ENCODE data around the gene KHNYN. TPM values are rescaled to one million over a fixed set of nuclear protein-coding genes. Genes with fewer than 3 reads are reported as not detected.
A peak's percentile ranks its signal among the peaks of the same experiment; 100 is the strongest.

Gene KHNYN
- total RNA-seq, 2 donors from 2014 or later: 118 to 128 TPM

DNA sequence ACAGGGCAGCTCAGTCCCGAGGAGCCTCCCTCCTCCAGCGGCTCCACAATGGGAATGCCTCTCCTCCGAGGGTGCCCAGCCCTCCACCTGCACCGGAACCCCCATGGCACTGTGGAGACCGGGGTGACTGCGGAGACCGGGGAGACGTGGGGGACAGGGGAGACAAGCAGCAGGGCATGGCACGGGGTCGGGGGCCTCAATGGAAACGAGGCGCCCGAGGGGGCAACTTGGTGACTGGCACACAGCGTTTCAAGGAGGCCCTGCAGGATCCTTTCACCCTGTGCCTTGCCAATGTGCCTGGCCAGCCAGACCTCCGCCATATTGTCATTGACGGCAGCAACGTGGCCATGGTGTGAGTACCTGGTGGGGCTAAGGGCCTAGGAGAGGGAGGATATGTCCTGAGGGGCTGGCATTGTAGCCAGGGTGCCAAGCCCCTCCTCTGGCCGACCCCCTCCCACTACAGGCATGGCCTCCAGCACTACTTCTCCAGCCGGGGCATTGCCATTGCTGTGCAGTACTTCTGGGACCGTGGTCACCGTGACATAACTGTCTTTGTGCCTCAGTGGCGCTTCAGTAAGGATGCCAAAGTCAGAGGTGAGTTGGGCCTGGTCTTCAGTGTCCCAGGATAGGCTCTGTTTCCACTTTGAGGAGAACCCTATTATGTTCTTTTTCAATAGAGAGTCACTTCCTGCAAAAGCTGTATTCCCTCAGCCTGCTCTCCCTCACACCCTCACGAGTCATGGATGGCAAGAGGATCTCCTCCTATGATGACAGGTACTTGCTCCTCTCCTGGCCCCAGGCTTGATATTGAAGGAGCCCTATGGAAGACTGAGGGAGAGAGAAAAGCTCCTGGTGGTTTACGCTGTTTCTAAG, 2.7 kb downstream of the KHNYN start:
- no peak for ATAC-seq
- DNase-seq: no peak
- Mint-ChIP-seq H3K4me3 (peak overlapping the region; percentile 55), H3K27me3 (no peaks in the 10 kb centered on the region), H3K36me3 (ENCODE audit: low read depth) (peaks cover 3% of the 10 kb centered on the region), H3K27ac (peak overlapping the region; percentile 96), H3K4me1 (peaks cover 41% of the 10 kb centered on the region)
- H3K9me3 ChIP-seq (ENCODE audit: control insufficient read depth, low read length, poor library complexity, severe bottlenecking): no peaks in the 10 kb centered on the region

DNA sequence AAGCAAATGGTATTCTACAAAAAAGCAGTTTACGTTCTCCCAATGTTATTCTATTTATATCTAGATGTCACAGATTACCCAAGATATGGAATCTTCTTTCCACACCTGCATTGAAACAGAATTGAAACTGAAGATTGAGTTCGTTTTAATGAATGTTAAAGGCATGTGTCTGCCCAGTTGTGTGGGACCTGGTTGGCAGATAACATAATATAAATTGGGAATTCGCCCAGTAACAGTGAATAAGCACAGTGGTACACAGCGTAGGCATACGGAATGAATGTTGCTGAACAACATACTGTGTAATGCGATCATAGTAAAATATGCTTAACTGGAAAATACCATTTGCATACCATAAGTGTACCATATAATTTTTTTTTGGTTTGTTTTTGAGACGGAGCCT, 4.3 kb downstream of the KHNYN start:
- no peaks in the 10 kb centered on the region for H3K9me3 ChIP-seq (ENCODE audit: control insufficient read depth, low read length, poor library complexity, severe bottlenecking)
- no peaks in the 10 kb centered on the region for H3K27me3 Mint-ChIP-seq
- peaks cover 3% of the 10 kb centered on the region for H3K36me3 Mint-ChIP-seq (ENCODE audit: low read depth)
- DNase-seq: no peak
- no peak overlapping the region for H3K4me3 Mint-ChIP-seq
- no peak overlapping the region for H3K27ac Mint-ChIP-seq
- no peak for ATAC-seq
- H3K4me1 Mint-ChIP-seq: peaks cover 40% of the 10 kb centered on the region

DNA sequence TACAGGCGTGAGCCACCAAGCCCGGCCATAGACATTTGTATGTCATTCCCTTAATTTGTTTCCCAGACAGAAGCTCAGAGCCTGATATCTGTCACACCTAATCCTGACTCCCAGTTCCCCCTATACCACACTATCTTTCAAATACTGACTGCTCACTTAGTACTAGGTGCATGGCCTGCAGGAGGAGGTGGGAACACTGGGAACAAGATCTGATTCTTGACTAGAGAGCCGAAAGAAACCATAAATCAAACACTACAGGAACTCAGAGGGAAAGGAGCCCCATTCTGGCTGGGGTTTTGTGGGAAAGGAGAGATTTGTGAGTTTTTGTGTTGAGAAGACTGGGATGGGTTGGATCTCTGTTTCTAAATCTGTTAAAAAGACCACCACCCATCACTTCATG, 4.9 kb downstream of the KHNYN start:
- DNase-seq (no peak), ATAC-seq (no peak)
- no peaks in the 10 kb centered on the region for H3K9me3 ChIP-seq (ENCODE audit: control insufficient read depth, low read length, poor library complexity, severe bottlenecking)
- Mint-ChIP-seq H3K4me1 (peaks cover 34% of the 10 kb centered on the region), H3K4me3 (no peak overlapping the region), H3K27me3 (no peaks in the 10 kb centered on the region), H3K27ac (peak overlapping the region; percentile 90), H3K36me3 (ENCODE audit: low read depth) (peaks cover 3% of the 10 kb centered on the region)

DNA sequence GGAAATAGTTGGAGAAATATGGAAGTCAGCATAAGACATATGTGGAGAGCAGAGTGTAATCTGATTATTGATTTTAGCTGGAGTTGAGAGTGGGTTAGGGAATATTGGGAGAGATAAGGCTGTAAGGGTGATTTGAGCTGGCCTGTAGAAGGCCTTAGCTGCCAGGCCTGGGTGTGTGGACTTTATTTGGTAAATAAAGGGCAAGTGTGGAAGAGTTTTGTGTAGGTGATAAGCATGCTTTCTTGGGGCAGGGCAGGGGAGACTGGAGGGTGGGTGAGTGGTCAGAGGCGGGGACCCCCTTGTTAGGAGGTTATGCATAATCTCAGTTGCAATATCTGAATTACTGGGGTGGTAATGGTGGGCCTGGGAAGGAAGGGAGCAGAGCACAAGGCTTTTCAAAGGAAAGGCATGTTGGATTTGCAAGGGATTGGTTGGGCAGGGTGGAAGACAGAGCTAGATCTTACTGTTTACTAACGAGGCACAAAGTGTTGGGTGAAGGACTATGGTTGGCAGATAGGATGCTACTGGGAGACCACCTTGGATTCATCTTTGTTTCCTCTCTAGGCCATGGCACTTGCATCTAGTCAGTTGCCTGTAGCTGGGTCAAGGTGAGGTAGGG, 5.5 kb downstream of the KHNYN start:
- peaks cover 34% of the 10 kb centered on the region for H3K4me1 Mint-ChIP-seq
- no peak for DNase-seq
- H3K36me3 Mint-ChIP-seq (ENCODE audit: low read depth): peaks cover 3% of the 10 kb centered on the region
- no peaks in the 10 kb centered on the region for H3K27me3 Mint-ChIP-seq
- ATAC-seq: no peak
- H3K27ac Mint-ChIP-seq: peak overlapping the region; percentile 90
- peak overlapping the region; percentile 75 for H3K4me3 Mint-ChIP-seq
- no peaks in the 10 kb centered on the region for H3K9me3 ChIP-seq (ENCODE audit: control insufficient read depth, low read length, poor library complexity, severe bottlenecking)

DNA sequence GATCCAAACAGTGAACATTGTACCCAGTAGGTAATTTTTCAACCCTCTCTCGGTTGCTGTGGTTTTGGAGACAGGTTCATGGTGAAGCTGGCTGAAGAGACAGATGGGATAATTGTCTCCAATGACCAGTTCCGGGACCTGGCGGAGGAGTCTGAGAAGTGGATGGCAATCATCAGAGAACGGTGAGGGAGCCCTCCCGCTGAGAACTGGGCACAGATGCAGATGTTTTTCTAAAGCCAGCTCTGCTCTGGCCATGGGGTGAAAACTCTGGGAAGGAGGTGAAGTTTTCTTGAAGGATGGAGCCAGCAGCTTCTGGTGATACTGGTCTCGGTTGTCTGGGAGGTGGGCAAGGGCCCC, 6.2 kb downstream of the KHNYN start:
- H3K4me3 Mint-ChIP-seq: peak overlapping the region; percentile 50
- no peak for ATAC-seq
- peaks cover 37% of the 10 kb centered on the region for H3K4me1 Mint-ChIP-seq
- no peaks in the 10 kb centered on the region for H3K27me3 Mint-ChIP-seq
- no peaks in the 10 kb centered on the region for H3K9me3 ChIP-seq (ENCODE audit: control insufficient read depth, low read length, poor library complexity, severe bottlenecking)
- H3K27ac Mint-ChIP-seq: peak overlapping the region; percentile 90
- H3K36me3 Mint-ChIP-seq (ENCODE audit: low read depth): peaks cover 3% of the 10 kb centered on the region
- no peak for DNase-seq

DNA sequence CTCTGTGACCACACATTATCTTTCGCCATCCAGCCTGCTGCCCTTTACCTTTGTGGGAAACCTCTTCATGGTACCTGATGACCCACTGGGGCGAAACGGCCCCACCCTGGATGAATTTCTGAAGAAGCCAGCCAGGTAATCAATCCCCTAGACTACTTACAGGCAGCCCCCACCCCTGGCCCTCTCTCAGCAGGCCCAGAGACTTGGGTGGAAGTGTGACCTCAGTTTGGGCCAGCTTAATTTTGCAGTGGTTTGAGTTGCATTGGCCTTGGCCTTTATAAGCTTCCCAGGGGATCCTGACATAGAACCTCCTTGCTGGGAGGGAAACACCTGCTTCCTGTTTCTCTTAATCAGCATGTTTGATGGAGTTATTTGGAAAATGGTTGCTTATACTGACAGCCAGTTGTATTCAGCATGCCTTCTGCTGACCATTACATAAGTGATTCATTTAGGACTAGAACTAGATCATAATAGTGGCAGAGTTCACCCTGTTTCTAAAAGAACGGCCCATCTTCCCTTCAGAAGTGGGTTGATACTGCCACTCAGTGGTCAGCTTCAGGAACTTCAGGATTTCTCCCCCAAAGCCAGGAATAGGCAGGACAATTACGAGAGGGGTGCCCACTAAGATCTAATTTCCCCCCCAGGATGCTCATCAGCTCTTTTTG, 6.7 kb downstream of the KHNYN start:
- DNase-seq (no peak), ATAC-seq (peak; percentile 56)
- peaks cover 3% of the 10 kb centered on the region for H3K36me3 Mint-ChIP-seq (ENCODE audit: low read depth)
- H3K4me1 Mint-ChIP-seq: peaks cover 38% of the 10 kb centered on the region
- H3K9me3 ChIP-seq (ENCODE audit: control insufficient read depth, low read length, poor library complexity, severe bottlenecking): no peaks in the 10 kb centered on the region
- H3K4me3 Mint-ChIP-seq: peak overlapping the region; percentile 45
- no peaks in the 10 kb centered on the region for H3K27me3 Mint-ChIP-seq
- H3K27ac Mint-ChIP-seq: peak overlapping the region; percentile 90

DNA sequence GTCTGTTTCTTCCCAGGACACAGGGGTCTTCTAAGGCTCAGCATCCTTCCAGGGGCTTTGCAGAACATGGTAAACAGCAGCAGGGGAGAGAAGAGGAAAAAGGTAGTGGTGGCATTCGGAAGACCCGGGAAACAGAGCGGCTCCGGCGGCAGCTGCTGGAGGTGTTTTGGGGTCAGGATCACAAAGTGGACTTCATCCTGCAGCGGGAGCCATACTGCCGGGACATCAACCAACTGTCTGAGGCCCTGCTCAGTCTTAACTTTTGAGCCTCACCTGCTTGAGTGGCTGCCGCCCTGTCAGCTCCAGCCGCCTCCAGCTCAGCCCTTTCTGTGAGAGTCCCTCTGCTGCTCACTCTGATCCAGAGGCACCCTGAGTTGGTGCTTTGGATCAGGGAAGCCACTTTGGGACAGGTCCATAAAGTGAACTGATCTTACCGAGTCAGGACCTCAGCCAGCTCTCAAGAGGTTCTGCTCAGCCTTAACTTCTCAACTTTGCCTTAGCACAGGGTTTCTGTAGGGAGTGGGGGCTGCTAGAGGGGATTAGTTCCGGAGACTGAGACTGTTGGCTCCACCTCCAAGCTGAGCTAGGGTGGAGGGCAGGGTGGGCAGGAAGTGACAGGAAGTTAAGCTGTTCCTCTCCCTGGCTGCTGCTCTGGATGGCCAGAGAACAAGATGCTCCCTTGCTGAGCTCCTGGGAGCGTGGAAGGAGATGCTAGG, 7.4 kb downstream of the KHNYN start:
- Mint-ChIP-seq H3K4me1 (peaks cover 37% of the 10 kb centered on the region), H3K27ac (peak overlapping the region; percentile 90)
- no peak for ATAC-seq

DNA sequence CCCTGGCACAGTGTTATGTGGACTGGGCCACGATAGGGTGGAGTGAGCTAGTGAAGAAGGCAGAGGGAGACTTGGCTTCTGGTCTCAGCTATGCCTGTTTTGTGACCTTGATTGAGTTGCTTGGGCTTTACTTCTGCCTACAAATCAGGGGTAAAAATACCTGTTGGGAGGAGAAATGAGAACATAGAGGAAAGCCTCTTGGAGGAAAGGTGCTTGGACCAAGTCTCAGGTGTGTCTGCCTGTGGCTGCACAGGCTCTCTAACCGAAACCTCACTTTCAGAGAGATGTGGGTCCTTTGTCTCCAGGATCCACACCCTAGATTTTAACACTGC, 7.9 kb downstream of the KHNYN start:
- H3K4me1 Mint-ChIP-seq: peaks cover 42% of the 10 kb centered on the region
- H3K36me3 Mint-ChIP-seq (ENCODE audit: low read depth): peaks cover 3% of the 10 kb centered on the region
- H3K27ac Mint-ChIP-seq: peak overlapping the region; percentile 90
- H3K9me3 ChIP-seq (ENCODE audit: control insufficient read depth, low read length, poor library complexity, severe bottlenecking): no peaks in the 10 kb centered on the region
- ATAC-seq: no peak
- peak overlapping the region; percentile 43 for H3K4me3 Mint-ChIP-seq
- H3K27me3 Mint-ChIP-seq: no peaks in the 10 kb centered on the region
- no peak for DNase-seq

More for the DNA sequence above, 7.4 kb downstream of the KHNYN start:
- no peaks in the 10 kb centered on the region for H3K36me3 Mint-ChIP-seq (ENCODE audit: low read depth)
- H3K9me3 ChIP-seq (ENCODE audit: control insufficient read depth, low read length, poor library complexity, severe bottlenecking): no peaks in the 10 kb centered on the region
- no peaks in the 10 kb centered on the region for H3K27me3 Mint-ChIP-seq
- DNase-seq: no peak
- H3K4me3 Mint-ChIP-seq: peak overlapping the region; percentile 45

DNA sequence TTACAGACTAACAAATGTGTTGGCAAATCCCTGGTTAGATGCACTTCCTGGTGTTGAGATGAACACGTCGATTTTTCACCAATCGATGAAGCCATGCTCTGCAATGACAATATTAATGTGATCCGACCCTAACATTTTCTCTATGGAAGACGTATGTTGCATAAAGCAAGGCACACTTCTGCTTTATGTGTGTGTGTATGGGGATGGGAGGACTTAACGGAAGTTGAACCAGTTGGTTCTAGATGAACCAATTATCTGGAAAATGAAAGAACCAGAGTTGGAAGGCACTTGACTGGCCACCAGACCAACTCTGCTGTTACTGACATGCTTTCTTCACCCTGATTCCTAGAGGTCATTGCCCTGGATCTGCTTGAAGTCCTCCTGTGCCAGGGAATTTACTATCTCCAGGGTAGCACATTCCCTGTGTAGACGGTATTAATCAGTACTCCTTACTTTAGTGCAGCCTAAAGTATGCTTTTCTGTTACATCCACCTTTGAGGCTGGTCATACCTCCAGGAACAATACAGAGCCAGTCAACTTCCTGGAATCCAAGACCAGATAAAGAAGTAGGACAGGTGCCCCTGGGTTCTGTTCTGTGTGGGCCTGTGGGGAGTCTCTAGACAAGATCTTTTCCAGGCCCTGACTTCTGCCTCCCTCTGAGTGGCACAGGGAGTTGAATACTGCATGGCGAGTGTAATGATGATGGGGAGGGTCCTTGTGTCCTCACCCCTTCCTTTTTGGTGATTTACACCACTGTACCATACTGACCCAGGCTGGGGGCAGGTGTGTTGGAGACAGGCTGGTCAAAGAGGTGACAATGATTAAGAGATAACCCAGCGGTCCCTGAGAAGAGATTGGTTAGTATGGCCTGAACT, 8.7 kb downstream of the KHNYN start:
- H3K36me3 Mint-ChIP-seq (ENCODE audit: low read depth): peaks cover 3% of the 10 kb centered on the region
- DNase-seq: no peak
- no peak overlapping the region for H3K4me3 Mint-ChIP-seq
- ATAC-seq: no peak
- peak overlapping the region; percentile 98 for H3K27ac Mint-ChIP-seq
- no peaks in the 10 kb centered on the region for H3K9me3 ChIP-seq (ENCODE audit: control insufficient read depth, low read length, poor library complexity, severe bottlenecking)
- no peaks in the 10 kb centered on the region for H3K27me3 Mint-ChIP-seq
- H3K4me1 Mint-ChIP-seq: peaks cover 47% of the 10 kb centered on the region

DNA sequence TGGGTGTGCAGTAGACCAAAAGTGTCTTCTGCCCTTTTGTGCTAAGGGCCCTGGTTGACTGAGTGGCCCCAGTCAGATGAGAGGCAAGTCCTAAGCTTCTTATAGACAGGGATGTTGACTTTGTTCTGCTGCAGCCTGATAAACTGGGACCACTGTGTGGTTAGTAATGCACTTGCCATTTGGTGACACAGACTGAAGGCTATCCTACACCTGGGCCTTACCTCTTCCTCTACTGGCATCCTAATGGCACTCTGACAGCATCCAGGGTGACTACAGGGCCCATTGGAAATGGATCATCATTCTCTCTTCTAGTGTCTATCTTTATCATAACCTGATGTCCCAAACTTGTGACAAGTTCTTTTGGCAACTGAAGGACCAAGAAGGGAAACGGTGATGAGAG, 9.5 kb downstream of the KHNYN start:
- peaks cover 3% of the 10 kb centered on the region for H3K36me3 Mint-ChIP-seq (ENCODE audit: low read depth)

DNA sequence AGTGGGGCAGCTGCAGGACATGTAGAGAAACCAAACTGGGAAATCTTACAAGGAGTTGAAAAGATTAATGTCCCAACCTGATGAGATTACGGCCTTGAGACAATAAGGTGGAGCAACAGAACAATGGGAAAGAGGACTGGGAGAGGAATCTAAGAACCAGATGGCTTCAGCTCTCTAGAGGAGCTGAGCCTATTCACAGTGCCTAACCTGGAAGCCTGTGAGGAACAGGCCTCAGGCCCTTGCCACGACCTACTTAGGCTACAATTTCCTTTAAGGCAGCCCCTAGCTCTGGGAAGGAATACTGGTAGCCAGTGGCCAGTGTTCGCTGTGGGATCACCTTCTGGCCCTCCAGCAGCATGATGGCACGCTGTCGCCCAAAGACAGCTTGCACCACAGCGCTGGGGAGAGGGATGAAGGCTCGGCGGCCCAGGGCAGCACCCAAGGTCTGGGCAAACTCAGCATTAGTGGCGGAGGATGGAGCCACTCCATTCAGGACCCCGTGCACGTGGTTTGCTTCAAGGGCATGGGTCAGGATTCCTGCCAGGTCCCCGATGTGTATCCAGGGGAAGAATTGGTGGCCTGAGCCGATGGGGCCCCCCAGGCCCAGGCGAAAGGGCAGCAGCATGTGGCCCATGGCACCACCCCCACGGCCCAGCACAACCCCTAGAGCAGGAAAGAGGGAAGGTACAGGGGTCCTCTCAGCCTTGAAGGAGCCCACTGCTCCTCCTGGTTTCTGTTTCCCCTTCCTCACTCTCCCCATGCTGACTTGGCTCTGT, 10.3 kb downstream of the KHNYN start:
- no peaks in the 10 kb centered on the region for H3K27me3 Mint-ChIP-seq
- ATAC-seq (no peak), DNase-seq (no peak)
- no peak overlapping the region for H3K4me3 Mint-ChIP-seq
- H3K4me1 Mint-ChIP-seq: peaks cover 46% of the 10 kb centered on the region
- peaks cover 3% of the 10 kb centered on the region for H3K36me3 Mint-ChIP-seq (ENCODE audit: low read depth)
- no peaks in the 10 kb centered on the region for H3K9me3 ChIP-seq (ENCODE audit: control insufficient read depth, low read length, poor library complexity, severe bottlenecking)
- H3K27ac Mint-ChIP-seq: peak overlapping the region; percentile 98

More for the DNA sequence above, 9.5 kb downstream of the KHNYN start:
- H3K27me3 Mint-ChIP-seq: no peaks in the 10 kb centered on the region
- no peak overlapping the region for H3K4me3 Mint-ChIP-seq
- no peaks in the 10 kb centered on the region for H3K9me3 ChIP-seq (ENCODE audit: control insufficient read depth, low read length, poor library complexity, severe bottlenecking)
- DNase-seq (no peak), ATAC-seq (no peak)
- peak overlapping the region; percentile 98 for H3K27ac Mint-ChIP-seq
- peaks cover 47% of the 10 kb centered on the region for H3K4me1 Mint-ChIP-seq

All from T-helper 17 cell (primary cell).